ENCODE results near the gene THRAP3.
"Not testable (repeated sequence)": the region's sequence is repeated elsewhere in the genome, so short reads cannot be mapped to it uniquely, and the experiment has no call there.

Gene THRAP3, protein sequence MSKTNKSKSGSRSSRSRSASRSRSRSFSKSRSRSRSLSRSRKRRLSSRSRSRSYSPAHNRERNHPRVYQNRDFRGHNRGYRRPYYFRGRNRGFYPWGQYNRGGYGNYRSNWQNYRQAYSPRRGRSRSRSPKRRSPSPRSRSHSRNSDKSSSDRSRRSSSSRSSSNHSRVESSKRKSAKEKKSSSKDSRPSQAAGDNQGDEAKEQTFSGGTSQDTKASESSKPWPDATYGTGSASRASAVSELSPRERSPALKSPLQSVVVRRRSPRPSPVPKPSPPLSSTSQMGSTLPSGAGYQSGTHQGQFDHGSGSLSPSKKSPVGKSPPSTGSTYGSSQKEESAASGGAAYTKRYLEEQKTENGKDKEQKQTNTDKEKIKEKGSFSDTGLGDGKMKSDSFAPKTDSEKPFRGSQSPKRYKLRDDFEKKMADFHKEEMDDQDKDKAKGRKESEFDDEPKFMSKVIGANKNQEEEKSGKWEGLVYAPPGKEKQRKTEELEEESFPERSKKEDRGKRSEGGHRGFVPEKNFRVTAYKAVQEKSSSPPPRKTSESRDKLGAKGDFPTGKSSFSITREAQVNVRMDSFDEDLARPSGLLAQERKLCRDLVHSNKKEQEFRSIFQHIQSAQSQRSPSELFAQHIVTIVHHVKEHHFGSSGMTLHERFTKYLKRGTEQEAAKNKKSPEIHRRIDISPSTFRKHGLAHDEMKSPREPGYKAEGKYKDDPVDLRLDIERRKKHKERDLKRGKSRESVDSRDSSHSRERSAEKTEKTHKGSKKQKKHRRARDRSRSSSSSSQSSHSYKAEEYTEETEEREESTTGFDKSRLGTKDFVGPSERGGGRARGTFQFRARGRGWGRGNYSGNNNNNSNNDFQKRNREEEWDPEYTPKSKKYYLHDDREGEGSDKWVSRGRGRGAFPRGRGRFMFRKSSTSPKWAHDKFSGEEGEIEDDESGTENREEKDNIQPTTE

GRCh38 chr1:36223996-36224536 lies at the start of gene THRAP3:
Gene THRAP3, plus strand, starts transcription at chr1:36224443. Its CDS starts 58,121 bp downstream, at chr1:36282564.
- DNase-seq: peak; percentile 99

DNA sequence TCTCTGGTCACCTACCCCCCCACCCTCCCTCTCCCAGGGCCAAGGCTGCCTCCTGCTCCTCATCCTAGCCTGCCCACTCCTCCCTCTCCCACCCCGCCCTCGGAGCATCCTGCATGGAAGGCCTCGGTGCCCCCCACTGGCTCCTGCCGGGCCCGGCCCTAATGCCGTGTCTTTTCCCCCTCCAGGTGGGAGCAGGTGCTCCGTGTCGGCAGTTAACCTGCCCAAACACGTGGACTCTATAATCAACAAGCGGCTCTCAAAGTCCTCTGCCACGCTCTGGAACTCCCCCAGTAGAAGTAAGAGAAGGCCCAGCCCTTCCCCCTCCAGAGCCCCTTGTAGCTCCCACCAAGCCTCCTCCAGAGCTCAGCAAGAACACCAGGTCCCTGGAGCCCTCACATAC lies 49.5 kb upstream of the THRAP3 start:
- no peak for DNase-seq

GRCh38 chr1:36175137-36176095 lies 48.8 kb upstream of the THRAP3 start:
- no peak for DNase-seq

DNA sequence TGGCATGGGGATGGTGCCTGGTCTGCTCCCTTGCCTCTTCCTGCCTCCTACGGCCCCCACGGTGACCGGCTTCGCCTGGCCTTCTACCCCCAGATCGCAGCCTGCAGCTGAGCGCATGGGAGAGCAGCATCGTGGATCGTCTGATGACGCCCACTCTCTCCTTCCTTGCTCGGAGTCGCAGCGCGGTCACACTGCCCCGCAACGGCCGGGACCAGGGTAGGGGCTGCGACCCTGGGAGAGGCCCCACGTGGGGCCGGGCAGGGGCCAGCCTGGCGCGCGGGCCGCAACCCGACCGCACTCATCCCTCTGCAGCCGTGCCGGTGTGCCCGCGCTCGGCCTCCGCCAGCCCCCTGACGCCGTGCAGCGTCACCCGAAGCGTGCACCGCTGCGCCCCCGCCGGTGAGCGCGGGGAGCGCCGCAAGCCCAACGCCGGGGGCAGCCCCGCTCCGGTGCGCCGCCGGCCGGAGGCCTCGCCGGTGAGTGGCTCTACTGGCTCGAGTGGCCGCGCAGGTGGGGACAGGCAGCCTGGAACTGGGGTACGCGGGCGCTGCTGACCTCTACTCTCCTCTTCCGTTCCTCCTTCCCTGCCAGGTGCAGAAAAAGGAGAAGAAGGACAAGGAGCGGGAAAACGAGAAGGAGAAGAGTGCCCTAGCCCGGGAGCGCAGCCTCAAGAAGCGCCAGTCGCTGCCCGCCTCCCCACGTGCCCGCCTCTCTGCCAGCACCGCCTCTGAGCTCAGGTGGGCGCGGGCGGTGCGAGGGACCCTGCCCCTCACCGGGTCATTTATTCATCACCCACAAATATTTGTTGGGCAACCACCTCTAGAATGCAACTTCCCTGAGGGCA lies 47.9 kb upstream of the THRAP3 start:
- DNase-seq: no peak

DNA sequence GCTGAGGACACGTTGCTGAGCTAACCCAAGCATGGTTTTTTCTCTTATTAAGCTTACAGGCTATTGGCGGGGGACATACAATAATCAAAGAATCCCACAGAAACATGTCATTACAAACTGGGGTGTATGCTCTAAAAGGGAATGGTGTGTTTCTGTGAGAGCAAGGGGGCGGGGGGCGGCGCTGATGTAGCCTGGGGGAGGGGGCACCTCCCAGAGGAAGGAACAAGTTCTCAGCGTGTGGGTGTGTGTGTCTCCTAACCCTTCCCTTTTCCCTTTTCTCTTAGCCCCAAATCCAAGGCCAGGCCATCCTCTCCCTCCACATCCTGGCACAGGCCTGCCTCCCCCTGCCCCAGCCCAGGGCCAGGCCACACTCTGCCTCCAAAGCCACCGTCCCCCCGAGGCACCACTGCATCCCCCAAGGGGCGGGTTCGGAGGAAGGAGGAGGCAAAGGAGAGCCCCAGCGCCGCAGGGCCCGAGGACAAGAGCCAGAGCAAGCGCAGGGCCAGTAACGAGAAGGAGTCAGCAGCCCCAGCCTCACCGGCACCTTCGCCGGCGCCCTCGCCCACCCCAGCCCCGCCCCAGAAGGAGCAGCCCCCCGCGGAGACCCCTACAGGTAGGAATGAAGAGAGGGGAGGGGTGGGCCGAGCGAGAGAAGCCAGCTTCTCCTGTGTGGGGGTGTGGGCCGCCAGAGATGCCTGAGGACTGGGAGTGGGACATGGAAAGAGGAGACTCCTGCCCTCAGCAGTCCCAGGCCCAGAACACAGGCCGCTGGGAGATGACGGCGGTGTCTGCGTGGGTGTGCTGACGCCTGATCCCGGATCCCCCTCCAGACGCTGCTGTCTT lies 46.4 kb upstream of the THRAP3 start:
- DNase-seq: no peak

DNA sequence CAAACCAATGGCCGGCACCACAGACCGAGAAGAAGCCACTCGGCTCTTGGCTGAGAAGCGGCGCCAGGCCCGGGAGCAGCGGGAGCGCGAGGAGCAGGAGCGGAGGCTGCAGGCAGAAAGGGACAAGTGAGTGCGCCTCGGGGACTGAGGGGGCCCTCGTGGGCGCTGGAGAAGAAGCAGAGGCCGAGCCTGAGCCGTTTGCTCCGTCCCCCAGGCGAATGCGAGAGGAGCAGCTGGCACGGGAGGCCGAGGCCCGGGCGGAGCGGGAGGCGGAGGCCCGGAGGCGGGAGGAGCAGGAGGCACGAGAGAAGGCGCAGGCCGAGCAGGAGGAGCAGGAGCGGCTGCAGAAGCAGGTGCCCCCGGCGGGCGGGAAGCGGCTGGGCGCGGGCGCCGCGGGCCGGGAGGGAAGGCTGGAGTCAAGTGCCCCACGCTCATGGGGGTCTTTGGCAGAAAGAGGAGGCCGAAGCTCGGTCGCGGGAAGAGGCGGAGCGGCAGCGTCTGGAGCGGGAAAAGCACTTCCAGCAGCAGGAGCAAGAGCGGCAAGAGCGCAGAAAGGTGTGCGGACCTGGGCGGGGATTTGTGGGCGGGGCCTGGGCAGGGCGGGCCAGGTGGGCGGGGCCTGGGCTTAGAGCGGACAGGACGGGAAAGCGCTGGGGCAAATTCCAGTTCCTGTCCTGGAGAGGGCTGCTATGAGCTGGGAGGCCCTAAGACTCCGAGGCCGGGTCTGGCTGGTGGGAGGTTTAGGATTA lies 45.6 kb upstream of the THRAP3 start:
- DNase-seq: no peak

DNA sequence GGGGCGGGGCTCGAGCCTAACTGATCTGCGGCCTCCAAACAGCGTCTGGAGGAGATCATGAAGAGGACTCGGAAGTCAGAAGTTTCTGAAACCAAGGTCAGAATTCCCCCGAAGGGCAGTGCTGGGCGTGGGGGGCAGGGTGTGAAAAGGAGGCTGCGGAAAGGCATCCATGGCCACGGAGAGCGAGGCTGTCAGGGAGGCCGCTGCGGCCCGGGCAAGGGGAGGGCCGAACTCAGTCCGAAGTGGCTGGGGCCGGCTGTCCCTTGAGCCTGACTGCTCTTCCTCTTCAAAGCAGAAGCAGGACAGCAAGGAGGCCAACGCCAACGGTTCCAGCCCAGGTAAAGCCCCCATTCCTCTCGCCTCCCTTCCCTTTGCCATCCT lies 45.0 kb upstream of the THRAP3 start:
- no peak for DNase-seq

- DNase-seq: no peak
These were observed 41.5 kb upstream of the THRAP3 start for GRCh38 chr1:36182734-36183133.

DNA sequence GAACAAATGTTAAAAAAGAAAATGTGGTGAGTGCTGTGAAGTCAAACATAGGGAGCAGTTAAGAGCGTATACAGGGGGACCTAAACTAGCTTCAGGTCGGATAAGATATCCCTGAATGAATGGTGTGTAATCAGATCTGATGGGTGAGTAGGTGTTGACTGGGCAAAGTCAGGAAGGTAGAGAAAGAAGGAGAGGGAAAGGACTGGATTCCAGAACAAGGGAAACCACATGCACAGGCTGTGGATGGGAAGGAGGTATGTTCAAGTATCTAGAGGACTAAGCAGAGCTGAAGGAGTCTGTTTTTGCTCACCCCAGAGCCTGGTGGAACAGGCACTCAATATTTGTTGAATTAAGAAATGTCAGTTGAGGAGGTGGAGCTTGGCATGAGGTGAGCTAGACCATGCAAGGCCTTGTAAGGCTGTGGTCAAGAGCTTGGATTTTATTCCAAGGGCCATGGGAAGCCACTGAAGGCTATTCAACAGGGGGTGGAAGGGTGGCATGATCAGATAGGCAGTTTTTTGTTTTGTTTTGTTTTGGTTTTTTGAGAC lies 40.9 kb upstream of the THRAP3 start:
- no peak for DNase-seq

DNA sequence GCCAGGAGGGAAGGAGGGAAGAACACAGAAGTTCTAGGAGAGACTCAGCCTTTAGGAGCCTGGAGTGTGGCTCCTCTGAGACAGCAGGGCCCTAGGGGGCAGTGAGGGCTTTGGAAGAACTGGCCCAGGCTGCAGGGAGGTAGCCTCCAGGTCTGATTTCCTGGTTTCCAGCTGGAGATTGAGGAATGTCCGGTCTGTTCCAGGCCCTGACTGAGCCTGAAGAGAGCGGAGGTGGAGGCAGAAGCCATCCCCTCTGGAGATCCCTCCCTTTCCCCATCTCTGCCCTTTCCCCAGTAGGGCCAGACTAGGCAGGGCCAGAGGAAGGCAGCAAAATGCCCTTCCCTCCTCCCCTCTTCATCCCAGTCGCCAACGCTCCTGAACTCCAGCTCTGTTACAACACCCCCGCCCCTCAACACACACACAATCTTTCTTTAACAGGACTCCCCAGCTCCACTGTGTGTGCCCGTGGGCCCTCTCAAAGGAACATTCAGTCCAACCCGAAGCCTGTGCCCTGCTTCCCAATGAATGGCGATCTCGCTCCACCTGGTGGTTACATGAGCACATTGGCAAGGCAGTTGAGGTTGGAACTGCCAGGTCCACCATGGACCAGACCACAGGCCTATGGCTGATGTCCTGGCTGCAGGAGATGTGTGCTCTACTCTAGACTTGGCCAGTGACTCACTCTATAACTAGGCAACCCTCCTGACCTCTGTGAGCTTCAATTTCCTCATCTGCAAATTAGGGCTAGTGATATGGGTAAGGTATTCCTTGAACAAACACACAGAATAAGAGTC lies 36.2 kb upstream of the THRAP3 start:
- DNase-seq: peak; percentile 79

- DNase-seq: not testable (repeated sequence)
These were observed 27.4 kb upstream of the THRAP3 start for GRCh38 chr1:36196805-36197204.

GRCh38 chr1:36198641-36199040 lies 25.6 kb upstream of the THRAP3 start:
- no peak for DNase-seq

GRCh38 chr1:36199934-36200741 lies 24.1 kb upstream of the THRAP3 start:
- DNase-seq: no peak

GRCh38 chr1:36203027-36203553 lies 21.2 kb upstream of the THRAP3 start:
- DNase-seq: no peak

- DNase-seq: no peak
These were observed 20.5 kb upstream of the THRAP3 start for GRCh38 chr1:36203554-36204346.

GRCh38 chr1:36204347-36204909 lies 19.8 kb upstream of the THRAP3 start:
- DNase-seq: no peak
